GM12878 (cell line): ENCODE measurements around the gene REPS1. TPM values are rescaled to one million over a fixed set of nuclear protein-coding genes. Genes with fewer than 3 reads are reported as not detected.

Experiments
- ATAC-seq: fragments of 200-7000 bp; cut with Tn5 transposase; 3 replicates; pipeline ENCODE4 v1.9.1; 2020; ENCODE audit warnings: mild to moderate bottlenecking, moderate library complexity
- Bru-seq: library from RNA; stranded (reverse); fragments of 400-500 nt; gene quantifications from one replicate; lab custom pipeline; 2021; lab: Mats Ljungman, UMichigan
- BruChase-seq, 2 experiments: library from RNA; stranded (reverse); fragments of 400-500 nt; gene quantifications; one replicate each; lab custom pipeline; 2021; lab: Mats Ljungman, UMichigan
- BruUV-seq: library from RNA; stranded (reverse); fragments of 400-500 nt; replicated peaks from 2 replicates; lab custom pipeline; 2021; lab: Mats Ljungman, UMichigan
- CTCF ChIA-PET: fragments of 300-600 bp; sonication (Branson Sonifier 250); formaldehyde crosslinking; extraction: SDS; loops from one replicate; lab custom pipeline; 2021; ENCODE audit warnings: inconsistent platforms; lab: Yijun Ruan, JAX
- POLR2A ChIA-PET: fragments of 350-600 bp; formaldehyde crosslinking; extraction: SDS; loops from one replicate; lab custom pipeline; 2021; ENCODE audit warnings: inconsistent platforms; lab: Charles Lee
- RAD21 ChIA-PET: fragments of 300-600 bp; sonication (Branson Sonifier 250); formaldehyde crosslinking; loops from one replicate; lab custom pipeline; 2023; ENCODE audit warnings: antibody characterized with exemption; ENCODE audit not compliant: unreplicated experiment; lab: Charles Lee
- SMC1A ChIA-PET: fragments of 300-600 bp; sonication (Branson Sonifier 250); formaldehyde crosslinking; loops from one replicate; lab custom pipeline; 2023; ENCODE audit not compliant: unreplicated experiment, uncharacterized antibody; lab: Charles Lee
- DNase-seq: peaks from one replicate; pipeline ENCODE4 v3.0.0-alpha.2; 2011; ENCODE audit warnings: low read depth, low spot score
- FAIRE-seq: peaks from 3 replicates; lab custom pipeline; 2011; peaks lifted over from hg19 to GRCh38; lab: Jason Lieb, UNC
- H2AFZ ChIP-seq: 2 replicates; pipeline ENCODE4 v1.6.0; 2011; ENCODE audit warnings: low read depth, low read length, control low read depth; ENCODE audit not compliant: control insufficient read depth
- H3K27ac ChIP-seq: 2 replicates; pipeline ENCODE4 v1.5.1; 2011; ENCODE audit warnings: control low read depth; ENCODE audit not compliant: control insufficient read depth, insufficient read depth
- H3K27me3 ChIP-seq, 2 experiments: replicated peaks in 1 of 2; 2 replicates each; pipeline versions ENCODE4 v1.6.0 to v1.6.1; 2011; ENCODE audit warnings: low read length in 1 of 2; ENCODE audit not compliant: control insufficient read depth in 2 of 2, insufficient read depth in 2 of 2
- H3K36me3 ChIP-seq, 2 experiments: 2 replicates each; pipeline ENCODE4 v1.5.1; 2011; ENCODE audit warnings: low read length in 1 of 2; ENCODE audit not compliant: control insufficient read depth in 2 of 2, insufficient read depth in 2 of 2
- H3K4me1 ChIP-seq: 2 replicates; pipeline ENCODE4 v1.6.1; 2011; ENCODE audit warnings: mild to moderate bottlenecking, low read length, moderate library complexity, mixed read lengths; ENCODE audit not compliant: control insufficient read depth, insufficient read depth
- H3K4me2 ChIP-seq: 2 replicates; pipeline ENCODE4 v1.6.0; 2011; ENCODE audit warnings: control low read depth; ENCODE audit not compliant: control insufficient read depth, insufficient read depth
- H3K4me3 ChIP-seq: fragments of 200-600 bp; sonication (generic); 2 replicates; pipeline ENCODE4 v1.5.1; 2016
- H3K79me2 ChIP-seq: 2 replicates; pipeline ENCODE4 v1.6.0; 2011; ENCODE audit warnings: low read length; ENCODE audit not compliant: control insufficient read depth, insufficient read depth
- H3K9ac ChIP-seq: 2 replicates; pipeline ENCODE4 v1.8.0; 2011; ENCODE audit warnings: low read length, control low read depth, mixed read lengths; ENCODE audit not compliant: control insufficient read depth, insufficient read depth
- H3K9me3 ChIP-seq: replicated peaks from 3 replicates; pipeline ENCODE4 v1.5.1; 2011; ENCODE audit warnings: mild to moderate bottlenecking, low read length; ENCODE audit not compliant: control insufficient read depth, insufficient read depth
- H4K20me1 ChIP-seq: 2 replicates; pipeline ENCODE4 v1.6.0; 2011; ENCODE audit not compliant: control insufficient read depth, insufficient read depth
- KDM1A ChIP-seq: fragments of 200-600 bp; sonication (generic); IDR thresholded peaks from 2 replicates; pipeline ENCODE4 v1.6.1; 2016; ENCODE audit warnings: borderline replicate concordance
- RAD51 ChIP-seq: fragments of 450-650 bp; IDR thresholded peaks from 2 replicates; pipeline ENCODE4 v1.6.1; 2016; ENCODE audit warnings: moderate library complexity, mild to moderate bottlenecking, inconsistent platforms
- RELA ChIP-seq: fragments of 450-650 bp; IDR thresholded peaks from 2 replicates; pipeline ENCODE4 v1.8.0; 2014; ENCODE audit warnings: borderline replicate concordance; ENCODE audit not compliant: partially characterized antibody
- RUNX3 ChIP-seq: IDR thresholded peaks from 2 replicates; pipeline ENCODE4 v1.6.1; 2012; ENCODE audit warnings: low read length, inconsistent platforms
- SMC3 ChIP-seq: IDR thresholded peaks from 2 replicates; pipeline ENCODE4 v1.6.1; 2011; ENCODE audit warnings: low read length, improper control_type of control experiment, borderline replicate concordance
- SPI1 ChIP-seq: IDR thresholded peaks from 2 replicates; pipeline ENCODE4 v1.6.1; 2011; ENCODE audit warnings: low read depth, mild to moderate bottlenecking, low read length, moderate library complexity, borderline replicate concordance; ENCODE audit not compliant: insufficient read depth
- YBX1 ChIP-seq: fragments of 450-650 bp; IDR thresholded peaks from 2 replicates; pipeline ENCODE4 v1.6.1; 2016; ENCODE audit warnings: antibody characterized with exemption
- WGBS: methylation state at CpG from one replicate; pipeline ENCODE4 v1.1.6; 2016; ENCODE audit warnings: low lambda C conversion rate; ENCODE audit not compliant: insufficient replicate concordance, insufficient coverage; ENCODE audit errors: missing lambda C conversion rate; 5-methylcytosine and 5-hydroxymethylcytosine counted together
- in situ Hi-C: fragments of 300-500 bp; cut with MboI; formaldehyde crosslinking; loops from 9 replicates; pipeline ENCODE4 v1.14.3; 2018; ENCODE audit warnings: mixed read lengths
- intact Hi-C: fragments of 100-400 bp; cut with micrococcal nuclease; formaldehyde crosslinking; loops from one replicate; pipeline ENCODE4 v1.14.2; 2022; ENCODE audit not compliant: unreplicated experiment
- long read RNA-seq, 2 experiments: library from polyadenylated mRNA; unstranded; transcript quantifications; one replicate each; pipeline ENCODE4 v2.0.0, GENCODE V29; 2019 to 2020
- polyA minus RNA-seq, 3 experiments: library from RNA; depleted of rRNA, polyadenylated mRNA; stranded (reverse); fragments of >200 nt; gene quantifications; 2 replicates each; pipeline ENCODE4 v1.2.3, GENCODE V29; 2011
- polyA plus RNA-seq, 11 experiments: library from polyadenylated mRNA; depleted of rRNA in 4 of 11; unstranded in 6 of 11; stranded (reverse) in 5 of 11; fragments of >200 nt; fragmentation: Nextera tagmentation in 4 of 11; fragmentation: Illumina TruSeq in 1 of 11; extraction: Ambion mirVana in 4 of 11; extraction: Trizol in 1 of 11; gene quantifications; 1 replicate in 1 of 11; 2 replicates in 10 of 11; pipeline versions ENCODE4 v1.2.1 to v1.2.3, GENCODE V29; 2011 to 2016; ENCODE audit warnings: inconsistent platforms in 2 of 11, missing spikeins in 2 of 11, low read depth in 1 of 11
- total RNA-seq, 4 experiments: library from RNA; depleted of rRNA in 3 of 4; stranded (reverse); fragments of >200 nt in 3 of 4; fragmentation: Illumina TruSeq in 1 of 4; extraction: Trizol in 1 of 4; gene quantifications; 2 replicates each; pipeline versions ENCODE4 v1.2.1 to v1.2.3, GENCODE V29; 2013 to 2021
- TF ChIP-seq, protein P1 (sequence below): IDR thresholded peaks from 2 replicates; pipeline ENCODE4 v1.6.1; 2012; ENCODE audit warnings: low read depth, low read length, improper control_type of control experiment
- TF ChIP-seq, protein P2 (sequence below): IDR thresholded peaks from 2 replicates; pipeline ENCODE4 v1.6.1; 2012; ENCODE audit warnings: mild to moderate bottlenecking, low read depth, low read length

REPS1 gene, protein sequence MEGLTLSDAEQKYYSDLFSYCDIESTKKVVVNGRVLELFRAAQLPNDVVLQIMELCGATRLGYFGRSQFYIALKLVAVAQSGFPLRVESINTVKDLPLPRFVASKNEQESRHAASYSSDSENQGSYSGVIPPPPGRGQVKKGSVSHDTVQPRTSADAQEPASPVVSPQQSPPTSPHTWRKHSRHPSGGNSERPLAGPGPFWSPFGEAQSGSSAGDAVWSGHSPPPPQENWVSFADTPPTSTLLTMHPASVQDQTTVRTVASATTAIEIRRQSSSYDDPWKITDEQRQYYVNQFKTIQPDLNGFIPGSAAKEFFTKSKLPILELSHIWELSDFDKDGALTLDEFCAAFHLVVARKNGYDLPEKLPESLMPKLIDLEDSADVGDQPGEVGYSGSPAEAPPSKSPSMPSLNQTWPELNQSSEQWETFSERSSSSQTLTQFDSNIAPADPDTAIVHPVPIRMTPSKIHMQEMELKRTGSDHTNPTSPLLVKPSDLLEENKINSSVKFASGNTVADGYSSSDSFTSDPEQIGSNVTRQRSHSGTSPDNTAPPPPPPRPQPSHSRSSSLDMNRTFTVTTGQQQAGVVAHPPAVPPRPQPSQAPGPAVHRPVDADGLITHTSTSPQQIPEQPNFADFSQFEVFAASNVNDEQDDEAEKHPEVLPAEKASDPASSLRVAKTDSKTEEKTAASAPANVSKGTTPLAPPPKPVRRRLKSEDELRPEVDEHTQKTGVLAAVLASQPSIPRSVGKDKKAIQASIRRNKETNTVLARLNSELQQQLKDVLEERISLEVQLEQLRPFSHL
- 193 and 206 TPM in 2 replicates for total RNA-seq (2013; cell fraction: nucleolus; rRNA removed)
- 34.3 and 34.6 TPM in 2 replicates for total RNA-seq (2014; rRNA removed)
- total RNA-seq (2014; rRNA removed; fragmentation: Illumina TruSeq; extraction: Trizol), result 45.7 and 45.9 TPM in 2 replicates
- 36.9 and 39.3 TPM in 2 replicates for total RNA-seq (2021)
- 20.0 TPM for polyA plus RNA-seq (2011; ENCODE audit: low read depth)
- 59.3 and 76.2 TPM in 2 replicates for polyA plus RNA-seq (2011; rRNA removed)
- 38.8 and 41.6 TPM in 2 replicates for polyA plus RNA-seq (2011; cell fraction: cytosol; rRNA removed)
- polyA plus RNA-seq (2011; cell fraction: nucleus; rRNA removed), result 59.0 and 62.9 TPM in 2 replicates
- 27.8 and 30.8 TPM in 2 replicates for polyA plus RNA-seq (2012)
- polyA plus RNA-seq (2014; fragmentation: Illumina TruSeq; extraction: Trizol), result 43.9 and 44.3 TPM in 2 replicates
- polyA plus RNA-seq (2014; fragmentation: Nextera tagmentation; extraction: Ambion mirVana), result 10 to 100 TPM; 13.7 to 21.2 TPM
- polyA plus RNA-seq (2014; rRNA removed), result 28.8 and 31.5 TPM in 2 replicates
- polyA plus RNA-seq (2016; fragmentation: Nextera tagmentation; extraction: Ambion mirVana), result 10 to 100 TPM; 17.4 to 27.2 TPM
- 82.7 and 88.1 TPM in 2 replicates for polyA minus RNA-seq (2011; rRNA and poly(A)+ RNA removed)
- 28.3 and 51.9 TPM in 2 replicates for polyA minus RNA-seq (2011; cell fraction: cytosol; rRNA and poly(A)+ RNA removed)
- polyA minus RNA-seq (2011; cell fraction: nucleus; rRNA and poly(A)+ RNA removed), result 37.4 and 74.6 TPM in 2 replicates
- Bru-seq, nascent RNA, result percentile 94 among the genes with signal in this experiment
- BruChase-seq, experiment 1, labeled RNA remaining after a 6-hour chase, result percentile 90 among the genes with signal in this experiment
- percentile 93 among the genes with signal in this experiment for BruChase-seq, experiment 2, labeled RNA remaining after a 2-hour chase
- long read RNA-seq, experiment 1, full-length matches to known transcripts, result 5 of 12 reads
- long read RNA-seq, experiment 1, partial matches to known transcripts, result 4 of 12 reads
- long read RNA-seq, experiment 1, other reads (novel, unspliced or antisense), result 3 of 12 reads
- long read RNA-seq, experiment 2, full-length matches to known transcripts, result 3 of 39 reads
- long read RNA-seq, experiment 2, partial matches to known transcripts, result 24 of 39 reads
- long read RNA-seq, experiment 2, other reads (novel, unspliced or antisense), result 12 of 39 reads

DNA sequence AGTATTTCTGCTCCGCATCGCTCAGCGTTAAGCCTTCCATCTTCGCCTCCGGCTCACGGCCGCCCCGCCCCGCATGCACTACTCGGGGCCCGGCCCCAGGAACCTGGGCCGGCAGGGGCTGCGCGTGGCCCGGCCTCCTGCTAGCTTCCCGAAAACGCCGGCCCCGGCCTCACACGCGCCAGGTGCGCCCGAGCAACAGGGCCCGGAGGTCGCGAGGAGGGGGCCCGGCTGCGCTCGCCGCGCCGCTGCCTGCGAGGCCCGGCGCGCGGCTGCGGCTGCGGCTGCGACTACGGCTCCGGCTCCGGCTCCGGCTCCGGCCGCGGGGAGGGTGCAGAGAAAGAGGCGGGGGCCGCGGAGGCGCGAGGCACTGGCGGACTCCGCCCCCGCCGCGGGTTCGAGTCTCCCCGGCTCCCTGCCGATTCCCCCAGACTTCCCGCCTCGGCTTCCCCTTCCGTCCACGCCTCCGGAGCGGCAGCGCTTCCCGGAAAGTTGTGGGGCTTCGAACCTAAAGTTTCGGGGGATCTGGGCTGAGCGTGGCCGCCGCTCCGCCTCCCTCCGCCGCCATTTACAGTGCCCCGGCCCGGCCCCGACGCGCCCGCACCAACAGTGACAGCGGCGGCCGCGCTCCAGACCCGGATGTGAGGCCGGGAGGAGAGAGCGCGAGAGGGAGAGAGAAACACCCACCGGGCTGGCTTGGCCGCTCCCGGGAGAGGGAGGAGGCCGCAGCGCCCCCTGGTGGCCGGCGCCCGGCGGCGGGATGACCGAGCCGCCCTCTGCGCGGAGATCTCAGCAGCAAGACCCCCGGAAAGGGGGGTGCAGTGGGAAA, at the start of gene REPS1:
REPS1 (minus strand) TSS at position 611 of the 826 bp plus-strand sequence; CDS start at position 40, 571 bp downstream.
- H2AFZ ChIP-seq, result peak within 1 kb of the TSS; percentile 96
- peak within 1 kb of the TSS; percentile 95 for H3K4me2 ChIP-seq
- ATAC-seq (peak; percentile 87), DNase-seq (peak; percentile 40), FAIRE-seq (no peak)
- POLR2A ChIA-PET, result interaction anchor here (0.5 to 3.3 kb wide), 3 partner anchors 12 to 94 kb away, joined by 3 to 21 read pairs (median 3); no protein-coding TSS in a partner anchor
- in situ Hi-C loops (loop anchor here (5.0 kb wide), 1 partner anchor 171 kb away; no protein-coding TSS in a partner anchor), intact Hi-C loops (loop anchor here (1.0 to 5.0 kb wide), 5 partner anchors 41 to 401 kb away; partner anchors contain the start of gene ABRACL)
- peak within 1 kb of the TSS; percentile 96 for H3K4me3 ChIP-seq
- H3K9ac ChIP-seq, result peak within 1 kb of the TSS; percentile 87
- H3K4me1 ChIP-seq, result no peaks in the 10 kb centered on the region
- no peaks in the 10 kb centered on the region for H3K36me3 ChIP-seq
- SMC1A ChIA-PET, result interaction anchor here (0.7 to 11.4 kb wide), 14 partner anchors 12 to 377 kb away, joined by 3 to 163 read pairs (median 7); partner anchors contain the start of gene CCDC28A
- under 1% methylated on average over 71 of the region's 105 CpGs for WGBS
- BruUV-seq, result no TSS peak
- CTCF ChIA-PET, result interaction anchor here (0.7 to 9.6 kb wide), 13 partner anchors 11 to 401 kb away, joined by 3 to 166 read pairs (median 4); partner anchors contain the start of gene ABRACL
- RAD21 ChIA-PET, result interaction anchor here (1.1 to 6.4 kb wide), 10 partner anchors 13 to 171 kb away, joined by 3 to 94 read pairs (median 11); no protein-coding TSS in a partner anchor
- H4K20me1 ChIP-seq, result 0 out of 2 replicates have a peak, but pooled peaks cover 3% of the 10 kb centered on the region
- H3K9me3 ChIP-seq, result no peaks in the 10 kb centered on the region; the same call in 2 of the 3 replicates
- H3K27ac ChIP-seq, result peak within 1 kb of the TSS; percentile 86
- H3K27me3 ChIP-seq, result no peaks in the 10 kb centered on the region
- peaks cover 50% of the 10 kb centered on the region for H3K79me2 ChIP-seq
- TF ChIP-seq SMC3, result peak; percentile 84
- TF ChIP-seq, protein P1, sequence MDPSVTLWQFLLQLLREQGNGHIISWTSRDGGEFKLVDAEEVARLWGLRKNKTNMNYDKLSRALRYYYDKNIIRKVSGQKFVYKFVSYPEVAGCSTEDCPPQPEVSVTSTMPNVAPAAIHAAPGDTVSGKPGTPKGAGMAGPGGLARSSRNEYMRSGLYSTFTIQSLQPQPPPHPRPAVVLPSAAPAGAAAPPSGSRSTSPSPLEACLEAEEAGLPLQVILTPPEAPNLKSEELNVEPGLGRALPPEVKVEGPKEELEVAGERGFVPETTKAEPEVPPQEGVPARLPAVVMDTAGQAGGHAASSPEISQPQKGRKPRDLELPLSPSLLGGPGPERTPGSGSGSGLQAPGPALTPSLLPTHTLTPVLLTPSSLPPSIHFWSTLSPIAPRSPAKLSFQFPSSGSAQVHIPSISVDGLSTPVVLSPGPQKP, result peak; percentile 57; the same call in 1 of the 2 replicates
- TF ChIP-seq SPI1, result no peak
- no peak; the same call in 1 of the 2 replicates for TF ChIP-seq RUNX3
- TF ChIP-seq RAD51, result no peak
- no peak for TF ChIP-seq YBX1
- no peak for TF ChIP-seq RELA
- no peak for TF ChIP-seq KDM1A
- TF ChIP-seq, protein P2, sequence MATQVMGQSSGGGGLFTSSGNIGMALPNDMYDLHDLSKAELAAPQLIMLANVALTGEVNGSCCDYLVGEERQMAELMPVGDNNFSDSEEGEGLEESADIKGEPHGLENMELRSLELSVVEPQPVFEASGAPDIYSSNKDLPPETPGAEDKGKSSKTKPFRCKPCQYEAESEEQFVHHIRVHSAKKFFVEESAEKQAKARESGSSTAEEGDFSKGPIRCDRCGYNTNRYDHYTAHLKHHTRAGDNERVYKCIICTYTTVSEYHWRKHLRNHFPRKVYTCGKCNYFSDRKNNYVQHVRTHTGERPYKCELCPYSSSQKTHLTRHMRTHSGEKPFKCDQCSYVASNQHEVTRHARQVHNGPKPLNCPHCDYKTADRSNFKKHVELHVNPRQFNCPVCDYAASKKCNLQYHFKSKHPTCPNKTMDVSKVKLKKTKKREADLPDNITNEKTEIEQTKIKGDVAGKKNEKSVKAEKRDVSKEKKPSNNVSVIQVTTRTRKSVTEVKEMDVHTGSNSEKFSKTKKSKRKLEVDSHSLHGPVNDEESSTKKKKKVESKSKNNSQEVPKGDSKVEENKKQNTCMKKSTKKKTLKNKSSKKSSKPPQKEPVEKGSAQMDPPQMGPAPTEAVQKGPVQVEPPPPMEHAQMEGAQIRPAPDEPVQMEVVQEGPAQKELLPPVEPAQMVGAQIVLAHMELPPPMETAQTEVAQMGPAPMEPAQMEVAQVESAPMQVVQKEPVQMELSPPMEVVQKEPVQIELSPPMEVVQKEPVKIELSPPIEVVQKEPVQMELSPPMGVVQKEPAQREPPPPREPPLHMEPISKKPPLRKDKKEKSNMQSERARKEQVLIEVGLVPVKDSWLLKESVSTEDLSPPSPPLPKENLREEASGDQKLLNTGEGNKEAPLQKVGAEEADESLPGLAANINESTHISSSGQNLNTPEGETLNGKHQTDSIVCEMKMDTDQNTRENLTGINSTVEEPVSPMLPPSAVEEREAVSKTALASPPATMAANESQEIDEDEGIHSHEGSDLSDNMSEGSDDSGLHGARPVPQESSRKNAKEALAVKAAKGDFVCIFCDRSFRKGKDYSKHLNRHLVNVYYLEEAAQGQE, result no peak
